H1 (cell line): Measurements from ENCODE around the gene IL6R. TPM values are rescaled to one million over a fixed set of nuclear protein-coding genes. Genes with fewer than 3 reads are reported as not detected.

ENCODE experiments used
- RFX5 ChIP-seq: IDR thresholded peaks from 2 replicates; pipeline ENCODE4 v1.6.1; 2011; ENCODE audit warnings: low read depth, low read length, improper control_type of control experiment, borderline replicate concordance
- SRF ChIP-seq: IDR thresholded peaks from 2 replicates; pipeline ENCODE4 v1.6.1; 2011; ENCODE audit warnings: mild to moderate bottlenecking, low read depth, low read length, moderate library complexity
- polyA plus RNA-seq, 7 experiments: library from polyadenylated mRNA; depleted of rRNA in 3 of 7; stranded (reverse) in 5 of 7; unstranded in 2 of 7; fragments of >200 nt in 5 of 7; fragments of 200-250 nt in 2 of 7; gene quantifications; 1 replicate in 5 of 7; 2 replicates in 1 of 7; 4 replicates in 1 of 7; pipeline versions ENCODE4 v1.2.1 to v1.2.3, GENCODE V29; 2011 to 2013; ENCODE audit warnings: missing spikeins in 2 of 7, mixed read lengths in 2 of 7
- total RNA-seq: library from RNA; stranded (reverse); fragmentation: NEBNext Ultra II Directional; extraction: Animal tissue kit (Norgen Biotek cat#: 25700); gene quantifications from 2 replicates; pipeline ENCODE4 v1.2.1, GENCODE V29; 2021
- TF ChIP-seq, protein P1 (sequence below): IDR thresholded peaks from 2 replicates; pipeline ENCODE4 v1.6.1; 2012; ENCODE audit warnings: low read length, inconsistent platforms

Gene IL6R
- total and polyA plus RNA-seq, 2 of the 8 experiments (the other 6 are each of a cell fraction or from before 2014, with no cell fraction given), result 2.3 to 3.0 TPM

DNA sequence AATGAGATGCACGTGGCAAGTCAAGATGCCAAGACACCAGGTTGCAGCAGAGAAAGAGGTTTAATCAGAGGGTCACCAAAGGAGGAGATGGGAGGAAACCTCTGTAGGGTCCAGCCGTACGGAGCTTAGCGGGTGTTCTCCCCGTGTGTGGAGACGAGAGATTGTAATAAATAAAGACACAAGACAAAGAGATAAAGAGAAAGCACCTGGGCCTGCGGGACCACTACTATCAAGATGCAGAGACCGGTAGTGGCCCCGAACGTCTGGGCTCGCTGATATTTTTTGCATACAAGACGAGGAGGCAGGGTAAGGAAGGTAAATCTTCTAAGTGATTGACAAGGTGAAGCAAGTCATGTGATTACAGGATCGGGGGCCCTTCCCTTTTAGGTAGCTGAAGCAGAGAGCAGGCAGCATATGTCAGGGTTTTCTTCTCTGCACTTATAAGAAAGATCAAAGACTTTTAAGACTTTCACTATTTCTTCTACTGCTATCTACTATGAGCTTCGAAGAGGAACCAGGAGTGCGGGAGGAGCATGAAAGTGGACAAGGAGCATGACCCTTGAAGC, 55.6 kb downstream of the IL6R start (continued):
- TF ChIP-seq, protein P1, sequence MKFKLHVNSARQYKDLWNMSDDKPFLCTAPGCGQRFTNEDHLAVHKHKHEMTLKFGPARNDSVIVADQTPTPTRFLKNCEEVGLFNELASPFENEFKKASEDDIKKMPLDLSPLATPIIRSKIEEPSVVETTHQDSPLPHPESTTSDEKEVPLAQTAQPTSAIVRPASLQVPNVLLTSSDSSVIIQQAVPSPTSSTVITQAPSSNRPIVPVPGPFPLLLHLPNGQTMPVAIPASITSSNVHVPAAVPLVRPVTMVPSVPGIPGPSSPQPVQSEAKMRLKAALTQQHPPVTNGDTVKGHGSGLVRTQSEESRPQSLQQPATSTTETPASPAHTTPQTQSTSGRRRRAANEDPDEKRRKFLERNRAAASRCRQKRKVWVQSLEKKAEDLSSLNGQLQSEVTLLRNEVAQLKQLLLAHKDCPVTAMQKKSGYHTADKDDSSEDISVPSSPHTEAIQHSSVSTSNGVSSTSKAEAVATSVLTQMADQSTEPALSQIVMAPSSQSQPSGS, result no peak
- TF ChIP-seq RFX5 (no peak), SRF (no peak)
